MG63 (cell line): Measurements from ENCODE around the gene TMEM255B. TPM values are rescaled to one million over a fixed set of nuclear protein-coding genes. Genes with fewer than 3 reads are reported as not detected.
A peak's percentile ranks its signal among the peaks of the same experiment; 100 is the strongest.

Source experiments
- DNase-seq: peaks from one replicate; pipeline ENCODE4 v3.0.0-alpha.2; 2020
- H3K27me3 ChIP-seq: fragments of 250-450 bp; sonication (Bioruptor Pico); 2 replicates; pipeline ENCODE4 v1.5.1; 2020; ENCODE audit warnings: mild to moderate bottlenecking, moderate library complexity
- H3K36me3 ChIP-seq: fragments of 250-450 bp; sonication (Bioruptor Pico); 2 replicates; pipeline ENCODE4 v1.5.1; 2020; ENCODE audit warnings: mild to moderate bottlenecking, moderate library complexity
- H3K4me3 ChIP-seq: fragments of 250-450 bp; sonication (Bioruptor Pico); 2 replicates; pipeline ENCODE4 v1.5.1; 2020; ENCODE audit warnings: mild to moderate bottlenecking, moderate library complexity
- H3K9me3 ChIP-seq: fragments of 250-450 bp; sonication (Bioruptor Pico); 2 replicates; pipeline ENCODE4 v1.5.1; 2020; ENCODE audit warnings: mild to moderate bottlenecking, moderate library complexity
- total RNA-seq: library from RNA; depleted of rRNA; stranded (reverse); fragments of >200 nt; shearing (Covaris generic); gene quantifications from 2 replicates; pipeline ENCODE4 v1.2.3, GENCODE V29; 2014; ENCODE audit warnings: low replicate concordance

The TMEM255B gene
- total RNA-seq, 1 experiment from 2014 or later = 1.4 TPM

DNA sequence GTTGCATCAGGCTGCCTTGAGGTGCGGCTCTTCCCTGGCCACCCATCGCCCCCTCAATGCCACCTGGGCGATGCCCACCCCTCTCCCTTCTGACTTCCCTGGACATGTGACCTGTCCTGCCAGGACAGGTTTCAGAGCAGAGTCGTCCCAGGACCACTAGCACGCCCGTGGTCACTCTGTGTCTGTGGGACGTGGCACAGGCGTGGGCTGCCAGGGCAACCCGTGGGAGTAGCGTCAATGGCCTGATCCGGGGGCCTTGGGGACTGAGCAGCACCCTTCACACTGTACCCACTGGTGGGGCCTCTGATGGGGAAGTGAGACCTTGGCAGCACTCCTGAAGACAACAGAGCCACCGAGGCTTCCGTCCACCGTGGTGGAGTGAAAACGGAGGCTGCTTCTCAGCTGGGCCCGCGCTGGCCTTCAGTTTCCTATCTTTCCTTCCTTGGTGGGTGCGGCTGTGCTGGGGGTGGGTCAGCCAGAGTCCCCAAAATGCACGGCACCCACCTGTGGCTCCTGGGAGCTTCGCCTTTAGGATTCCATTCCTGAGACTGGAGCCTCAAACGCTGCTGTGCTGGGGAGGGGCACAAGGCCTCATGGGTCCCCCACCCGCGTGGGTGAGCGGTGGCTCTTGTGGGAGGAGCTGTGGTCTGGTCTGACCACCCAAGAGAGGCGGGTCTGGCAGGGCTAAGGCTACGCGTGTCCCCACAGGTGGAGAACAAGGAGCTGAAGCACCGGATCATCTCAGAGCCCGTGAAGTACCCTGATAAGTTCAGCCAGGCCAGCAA, 26.7 kb upstream of the TMEM255B start:
- no peak for DNase-seq
- Histone ChIP-seq H3K36me3 (no peaks in the 10 kb centered on the region), H3K4me3 (no peak overlapping the region), H3K27me3 (no peaks in the 10 kb centered on the region), H3K9me3 (no peaks in the 10 kb centered on the region)

DNA sequence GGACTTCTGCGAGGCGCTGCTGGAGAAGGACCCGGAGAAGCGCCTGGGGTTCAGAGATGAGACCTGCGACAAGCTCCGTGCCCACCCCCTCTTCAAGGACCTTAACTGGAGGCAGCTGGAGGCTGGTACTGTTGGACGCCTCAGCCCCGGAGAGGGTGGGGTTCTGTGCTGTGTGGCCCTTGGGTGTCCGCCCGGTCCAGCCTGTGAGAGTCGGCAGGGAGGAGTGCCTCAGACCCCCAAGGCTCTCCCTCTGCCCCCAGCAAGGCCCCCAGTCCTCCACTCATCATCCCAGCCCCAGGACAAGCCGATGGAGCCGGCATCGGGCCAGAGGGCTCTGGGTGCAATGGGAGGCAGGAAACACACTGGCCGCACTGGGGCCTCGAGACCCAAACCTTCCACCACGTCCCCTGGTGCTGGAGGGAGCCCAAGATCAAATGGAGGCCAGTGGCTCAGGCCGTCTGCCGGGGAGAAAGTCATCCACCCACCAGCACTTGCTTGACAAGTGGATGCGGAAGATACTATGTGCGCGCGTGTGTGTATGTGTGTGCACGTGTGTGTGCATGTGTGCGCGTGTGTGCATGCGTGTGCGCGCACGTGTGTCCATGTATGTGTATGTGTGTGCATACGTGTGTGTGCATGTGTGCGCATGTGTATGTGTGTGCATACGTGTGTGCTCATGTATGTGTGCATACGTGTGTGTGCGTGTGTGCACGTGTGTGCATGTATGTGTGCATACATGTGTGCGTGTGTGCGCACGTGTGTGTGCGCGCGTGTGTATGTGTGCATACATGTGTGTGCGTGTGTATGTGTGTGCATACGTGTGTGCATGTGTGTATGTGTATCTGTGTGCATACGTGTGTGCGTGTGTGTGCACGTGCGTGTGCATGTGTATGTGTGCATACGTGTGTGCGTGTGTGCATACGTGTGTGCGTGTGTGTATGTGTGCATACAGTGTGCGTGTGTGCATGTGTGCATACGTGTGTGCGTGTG, 25.8 kb upstream of the TMEM255B start:
- Histone ChIP-seq H3K9me3 (no peaks in the 10 kb centered on the region), H3K27me3 (no peaks in the 10 kb centered on the region), H3K36me3 (no peaks in the 10 kb centered on the region), H3K4me3 (no peak overlapping the region)
- no peak for DNase-seq

DNA sequence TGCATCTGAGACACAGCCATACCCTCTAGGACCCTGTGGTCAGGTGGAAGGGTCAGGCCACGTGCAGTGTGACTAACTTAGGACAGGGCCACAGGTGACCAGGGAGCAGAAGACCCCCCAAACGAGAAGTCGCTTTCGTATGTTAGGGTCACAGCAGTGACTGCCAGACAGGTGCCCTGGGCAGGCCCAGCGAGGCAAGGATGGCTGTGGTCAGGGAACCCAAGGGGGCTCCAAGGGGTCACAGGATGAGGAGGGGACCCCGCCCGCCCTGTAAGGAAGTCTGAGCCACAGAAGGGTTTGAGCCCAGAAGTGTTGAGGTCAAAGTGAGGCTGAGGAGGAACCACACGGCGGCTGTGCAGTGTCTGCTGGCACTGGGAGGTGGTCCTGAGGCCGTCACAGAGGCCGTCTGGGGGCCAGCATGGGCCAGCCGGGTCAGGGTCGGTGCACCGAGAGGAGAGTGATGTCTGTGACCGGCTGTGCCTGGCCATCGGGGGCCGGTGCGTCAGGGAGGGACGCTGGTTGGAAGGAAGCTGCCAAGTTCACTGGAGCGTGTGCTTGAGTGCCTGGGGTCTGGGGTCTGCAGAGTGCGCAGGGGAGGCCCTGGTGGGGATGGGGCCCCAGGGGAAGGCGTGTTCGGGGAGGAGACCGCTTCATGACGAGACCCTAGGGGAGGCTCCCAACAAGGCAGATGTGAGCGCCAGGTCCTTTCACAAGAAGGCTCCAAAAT, 24.8 kb upstream of the TMEM255B start:
- DNase-seq = no peak
- no peaks in the 10 kb centered on the region for H3K36me3 ChIP-seq
- no peak overlapping the region for H3K4me3 ChIP-seq
- no peaks in the 10 kb centered on the region for H3K9me3 ChIP-seq
- no peaks in the 10 kb centered on the region for H3K27me3 ChIP-seq

DNA sequence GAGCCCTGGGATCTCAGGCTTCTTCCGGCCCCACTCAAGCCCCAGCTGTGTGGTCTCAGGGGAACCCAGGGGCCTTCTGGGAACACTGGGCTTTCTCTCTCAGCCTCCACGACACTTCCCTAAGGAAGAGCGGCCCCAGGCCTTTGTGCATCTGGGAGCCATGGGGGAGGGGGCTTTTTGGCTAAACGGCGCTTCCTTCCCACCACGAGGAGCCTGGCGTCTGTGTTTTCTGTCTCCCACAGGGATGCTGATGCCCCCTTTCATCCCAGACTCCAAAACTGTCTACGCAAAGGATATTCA, 24.2 kb upstream of the TMEM255B start:
- H3K27me3 ChIP-seq = no peaks in the 10 kb centered on the region
- H3K9me3 ChIP-seq = no peaks in the 10 kb centered on the region
- H3K36me3 ChIP-seq = no peaks in the 10 kb centered on the region
- DNase-seq = no peak
- no peak overlapping the region for H3K4me3 ChIP-seq

GRCh38 chr13:113735194-113735593, 23.8 kb upstream of the TMEM255B start:
- Histone ChIP-seq H3K9me3 (no peaks in the 10 kb centered on the region), H3K27me3 (no peaks in the 10 kb centered on the region), H3K4me3 (no peak overlapping the region), H3K36me3 (no peaks in the 10 kb centered on the region)
- no peak for DNase-seq

GRCh38 chr13:113735750-113736149, 23.3 kb upstream of the TMEM255B start:
- Histone ChIP-seq H3K27me3 (no peaks in the 10 kb centered on the region), H3K36me3 (no peaks in the 10 kb centered on the region), H3K9me3 (no peaks in the 10 kb centered on the region), H3K4me3 (no peak overlapping the region)
- DNase-seq = no peak

- Histone ChIP-seq H3K9me3 (no peaks in the 10 kb centered on the region), H3K27me3 (no peaks in the 10 kb centered on the region), H3K4me3 (no peak overlapping the region), H3K36me3 (no peaks in the 10 kb centered on the region)
- DNase-seq = no peak
These were observed 22.7 kb upstream of the TMEM255B start for GRCh38 chr13:113736258-113736731.

- Histone ChIP-seq H3K4me3 (no peak overlapping the region), H3K36me3 (no peaks in the 10 kb centered on the region), H3K9me3 (no peaks in the 10 kb centered on the region), H3K27me3 (no peaks in the 10 kb centered on the region)
- DNase-seq = no peak
These were observed 21.2 kb upstream of the TMEM255B start for GRCh38 chr13:113737803-113738202.

GRCh38 chr13:113739527-113740285, 19.3 kb upstream of the TMEM255B start:
- no peaks in the 10 kb centered on the region for H3K36me3 ChIP-seq
- no peak overlapping the region for H3K4me3 ChIP-seq
- H3K9me3 ChIP-seq = no peaks in the 10 kb centered on the region
- DNase-seq = no peak
- H3K27me3 ChIP-seq = no peaks in the 10 kb centered on the region

DNA sequence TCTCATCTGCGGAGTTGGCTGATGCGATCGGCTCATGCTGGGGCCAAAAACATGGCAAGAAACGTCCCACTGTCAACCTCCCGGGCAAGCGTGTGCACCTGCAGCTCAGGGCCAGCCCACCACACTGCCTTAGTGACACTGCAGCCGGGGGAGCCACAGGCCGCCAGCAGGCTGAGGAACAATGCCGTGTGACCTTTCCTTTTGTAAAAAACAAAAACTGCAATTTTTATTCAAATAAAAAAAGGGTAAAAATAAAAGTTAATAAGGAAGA, 18.8 kb upstream of the TMEM255B start:
- Histone ChIP-seq H3K27me3 (no peaks in the 10 kb centered on the region), H3K36me3 (no peaks in the 10 kb centered on the region), H3K9me3 (no peaks in the 10 kb centered on the region), H3K4me3 (no peak overlapping the region)
- no peak for DNase-seq

DNA sequence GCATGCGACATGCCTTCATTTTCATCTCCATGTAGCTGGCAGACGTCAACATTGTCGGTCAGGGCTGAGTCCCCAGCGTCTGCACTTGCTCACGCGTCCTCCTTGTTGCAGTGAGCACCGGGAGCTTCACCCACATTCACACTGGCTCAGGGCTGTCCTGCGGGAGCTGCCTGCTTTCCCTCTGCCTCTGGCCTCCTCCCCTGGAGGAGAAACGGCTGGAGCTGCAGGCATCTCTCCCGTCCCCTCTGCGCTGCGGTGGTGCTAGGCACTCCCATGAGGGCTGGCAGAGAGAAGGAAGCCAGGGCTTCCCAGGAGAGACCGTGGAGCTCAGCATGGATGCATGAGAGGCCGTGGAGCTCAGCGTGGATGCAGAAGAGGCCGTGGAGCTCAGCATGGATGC, 18.4 kb upstream of the TMEM255B start:
- Histone ChIP-seq H3K4me3 (no peak overlapping the region), H3K27me3 (no peaks in the 10 kb centered on the region), H3K36me3 (no peaks in the 10 kb centered on the region), H3K9me3 (no peaks in the 10 kb centered on the region)
- no peak for DNase-seq

GRCh38 chr13:113741191-113741668, 17.8 kb upstream of the TMEM255B start:
- no peaks in the 10 kb centered on the region for H3K27me3 ChIP-seq
- no peak for DNase-seq
- H3K36me3 ChIP-seq = no peaks in the 10 kb centered on the region
- H3K9me3 ChIP-seq = no peaks in the 10 kb centered on the region
- no peak overlapping the region for H3K4me3 ChIP-seq

DNA sequence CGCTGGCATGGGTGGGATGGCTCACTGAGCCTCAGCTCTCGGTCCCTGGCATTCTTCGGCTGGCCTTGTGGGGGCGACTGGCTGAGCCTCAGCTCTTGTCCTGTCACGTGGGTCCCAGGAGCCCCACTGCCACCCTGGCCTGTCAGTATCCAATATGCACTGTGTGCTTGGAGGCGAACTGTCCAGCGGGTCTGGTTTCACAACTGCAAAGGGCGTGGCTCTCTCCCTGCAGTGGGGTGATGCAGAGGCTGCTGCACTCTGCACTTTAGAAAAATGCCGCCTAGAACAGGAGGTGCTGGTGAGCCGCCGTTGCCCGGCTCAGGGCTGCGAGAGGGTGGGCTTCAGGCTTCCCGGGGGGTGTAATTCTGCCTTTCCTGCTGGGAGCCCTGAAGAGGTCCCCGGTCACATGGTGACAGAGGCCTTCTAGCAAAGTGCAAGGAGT, 17.0 kb upstream of the TMEM255B start:
- H3K27me3 ChIP-seq = no peaks in the 10 kb centered on the region
- H3K4me3 ChIP-seq = no peak overlapping the region
- H3K9me3 ChIP-seq = no peaks in the 10 kb centered on the region
- peak; percentile 13 for DNase-seq
- no peaks in the 10 kb centered on the region for H3K36me3 ChIP-seq

GRCh38 chr13:113742445-113743120, 16.4 kb upstream of the TMEM255B start:
- Histone ChIP-seq H3K36me3 (no peaks in the 10 kb centered on the region), H3K4me3 (no peak overlapping the region), H3K9me3 (no peaks in the 10 kb centered on the region), H3K27me3 (no peaks in the 10 kb centered on the region)
- DNase-seq = no peak

- H3K27me3 ChIP-seq = no peaks in the 10 kb centered on the region
- no peaks in the 10 kb centered on the region for H3K9me3 ChIP-seq
- DNase-seq = no peak
- no peaks in the 10 kb centered on the region for H3K36me3 ChIP-seq
- no peak overlapping the region for H3K4me3 ChIP-seq
These were observed 15.4 kb upstream of the TMEM255B start for GRCh38 chr13:113743366-113744195.
